ENCODE results near the gene GDF15. TPM values are rescaled to one million over a fixed set of nuclear protein-coding genes. Genes with fewer than 3 reads are reported as not detected.
A peak's percentile ranks its signal among the peaks of the same experiment; 100 is the strongest.

Gene GDF15
- total RNA-seq, 2 experiments from 2014 or later: not detected

GRCh38 chr19:18415178-18415867, 29.4 kb downstream of the GDF15 start:
- no peak for ATAC-seq
- no peak for DNase-seq

GRCh38 chr19:18416778-18417249, 30.9 kb downstream of the GDF15 start:
- H3K4me1 Mint-ChIP-seq (ENCODE audit: low read depth): peaks cover 68% of the 10 kb centered on the region
- peaks cover 1% of the 10 kb centered on the region for H3K27me3 Mint-ChIP-seq (ENCODE audit: low read depth)
- ChIA-PET CTCF (interaction anchor here (0.7 to 9.3 kb wide), 9 partner anchors 28 to 224 kb away, joined by 3 to 110 read pairs (median 5); partner anchors contain the start of genes GDF15, JUND, LSM4 and MPV17L2), POLR2A (interaction anchor here (0.5 to 5.6 kb wide), 7 partner anchors 12 to 137 kb away, joined by 3 to 61 read pairs (median 5); partner anchors contain the start of gene JUND)
- ATAC-seq (peak; percentile 32), DNase-seq (peak; percentile 86)
- H3K27ac Mint-ChIP-seq: peak overlapping the region; percentile 86
- no peaks in the 10 kb centered on the region for H3K9me3 Mint-ChIP-seq (ENCODE audit: insufficient read depth)
- H3K36me3 Mint-ChIP-seq (ENCODE audit: low read depth): peaks cover 12% of the 10 kb centered on the region
- H3K4me3 Mint-ChIP-seq: peak overlapping the region; percentile 67

More at GRCh38 chr19:18415178-18415867, 29.4 kb downstream of the GDF15 start:
- Mint-ChIP-seq H3K27ac (peak overlapping the region; percentile 86), H3K27me3 (ENCODE audit: low read depth) (peaks cover 5% of the 10 kb centered on the region), H3K4me1 (ENCODE audit: low read depth) (peaks cover 60% of the 10 kb centered on the region), H3K4me3 (peak overlapping the region; percentile 67), H3K36me3 (ENCODE audit: low read depth) (peaks cover 2% of the 10 kb centered on the region), H3K9me3 (ENCODE audit: insufficient read depth) (no peaks in the 10 kb centered on the region)
- POLR2A ChIA-PET: interaction anchor here (0.8 to 6.9 kb wide), 4 partner anchors 10 to 135 kb away, joined by 3 to 50 read pairs (median 6); partner anchors contain the start of gene JUND
- CTCF ChIA-PET: interaction anchor here (0.6 to 9.3 kb wide), 9 partner anchors 17 to 223 kb away, joined by 3 to 122 read pairs (median 8); partner anchors contain the start of genes GDF15, JUND and MPV17L2

DNA sequence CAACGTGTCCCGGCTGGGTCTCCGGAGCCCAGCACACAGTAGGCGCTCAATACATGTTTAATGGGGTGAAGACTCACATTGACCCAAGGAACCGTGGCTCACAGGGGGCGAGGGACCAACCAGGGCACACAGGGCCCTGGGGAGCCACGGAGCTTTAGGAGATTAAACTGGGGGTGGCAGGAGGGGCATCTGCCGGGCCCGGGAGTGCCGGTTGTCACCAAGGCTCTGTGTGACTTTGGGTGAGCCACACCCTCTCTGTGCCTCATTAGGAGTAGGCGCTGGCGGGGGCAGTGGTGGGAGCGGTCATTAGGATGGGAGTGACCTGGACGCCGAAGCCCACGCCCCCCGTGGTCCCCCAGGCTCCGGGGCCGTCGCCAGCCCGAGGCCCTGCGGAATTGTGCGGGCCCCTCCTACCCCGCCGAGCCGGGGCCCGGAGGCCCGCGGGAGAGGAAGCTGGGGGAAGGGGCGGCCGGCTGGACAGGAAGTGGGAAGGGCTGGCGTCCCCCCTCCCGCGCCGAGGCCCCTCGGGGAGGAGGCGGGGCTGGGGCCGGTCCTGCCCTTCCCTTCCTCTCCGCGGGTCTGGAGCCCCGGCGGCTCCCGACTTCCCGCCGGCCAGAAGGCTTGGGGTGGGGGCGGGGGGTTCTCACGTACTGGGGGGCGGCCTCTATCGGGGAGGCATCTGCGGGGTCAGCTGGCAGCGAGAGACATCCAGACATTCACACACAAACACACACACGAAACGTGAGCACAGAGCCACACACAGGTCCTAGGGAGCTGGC, 31.5 kb downstream of the GDF15 start:
- CTCF ChIA-PET: interaction anchor here (0.7 to 9.3 kb wide), 8 partner anchors 29 to 225 kb away, joined by 3 to 110 read pairs (median 7); partner anchors contain the start of genes JUND, LSM4 and MPV17L2
- POLR2A ChIA-PET: interaction anchor here (0.6 to 5.6 kb wide), 7 partner anchors 11 to 180 kb away, joined by 4 to 61 read pairs (median 5); partner anchors contain the start of genes JUND and LSM4
- DNase-seq (peak; percentile 61), ATAC-seq (peak; percentile 9)
- peak overlapping the region; percentile 74 for H3K4me3 Mint-ChIP-seq
- H3K9me3 Mint-ChIP-seq (ENCODE audit: insufficient read depth): no peaks in the 10 kb centered on the region
- peaks cover 74% of the 10 kb centered on the region for H3K4me1 Mint-ChIP-seq (ENCODE audit: low read depth)
- H3K27ac Mint-ChIP-seq: peak overlapping the region; percentile 94
- no peaks in the 10 kb centered on the region for H3K27me3 Mint-ChIP-seq (ENCODE audit: low read depth)
- H3K36me3 Mint-ChIP-seq (ENCODE audit: low read depth): peaks cover 15% of the 10 kb centered on the region

- Mint-ChIP-seq H3K27me3 (ENCODE audit: low read depth) (no peaks in the 10 kb centered on the region), H3K4me1 (ENCODE audit: low read depth) (peaks cover 76% of the 10 kb centered on the region), H3K36me3 (ENCODE audit: low read depth) (peaks cover 22% of the 10 kb centered on the region), H3K4me3 (peak overlapping the region; percentile 74), H3K27ac (peak overlapping the region; percentile 94), H3K9me3 (ENCODE audit: insufficient read depth) (no peaks in the 10 kb centered on the region)
- POLR2A ChIA-PET: interaction anchor here (0.6 to 5.6 kb wide), 6 partner anchors 11 to 414 kb away, joined by 4 to 61 read pairs (median 5); partner anchors contain the start of genes JUND, LSM4 and UPF1
- CTCF ChIA-PET: interaction anchor here (1.8 to 9.3 kb wide), 4 partner anchors 29 to 138 kb away, joined by 6 to 110 read pairs (median 8); partner anchors contain the start of gene JUND
- no peak for ATAC-seq
- no peak for DNase-seq
These were observed 32.1 kb downstream of the GDF15 start for GRCh38 chr19:18418029-18418482.

DNA sequence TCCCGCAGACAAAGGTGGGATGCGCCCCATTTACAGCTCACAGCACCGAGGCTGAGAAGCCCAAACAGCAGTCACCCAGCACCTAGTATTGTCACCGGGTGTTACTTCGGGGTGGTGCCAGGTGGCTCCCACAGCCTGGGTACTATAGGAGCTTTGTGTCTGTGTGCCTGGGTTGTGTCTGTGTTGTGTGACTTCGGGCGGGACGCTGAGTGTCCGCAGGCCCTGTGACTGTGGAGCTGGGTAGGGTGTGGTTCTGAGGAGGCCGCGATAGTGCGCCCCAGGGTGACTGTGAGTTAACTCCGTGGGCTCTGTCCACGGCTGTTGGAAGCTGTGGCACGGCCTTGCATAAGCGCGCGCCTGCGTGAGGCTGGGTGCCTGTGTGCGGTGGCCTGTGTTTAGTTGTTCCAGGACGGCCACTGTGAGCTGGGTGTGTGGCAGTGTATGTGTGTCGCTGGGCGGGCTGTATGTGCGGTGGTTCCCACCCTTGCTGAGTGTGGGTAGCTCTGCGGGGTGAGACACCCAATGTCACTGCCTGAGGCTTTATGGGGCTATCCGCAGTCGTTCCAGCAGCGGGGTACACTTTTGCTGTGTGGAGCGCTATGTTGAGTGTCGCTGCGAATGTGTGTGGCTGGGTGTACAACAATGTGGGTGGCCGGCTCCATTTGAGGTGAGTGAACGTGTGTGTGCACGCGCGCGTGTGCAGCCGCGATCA, 32.7 kb downstream of the GDF15 start:
- Mint-ChIP-seq H3K4me1 (ENCODE audit: low read depth) (peaks cover 82% of the 10 kb centered on the region), H3K27me3 (ENCODE audit: low read depth) (no peaks in the 10 kb centered on the region), H3K9me3 (ENCODE audit: insufficient read depth) (no peaks in the 10 kb centered on the region), H3K36me3 (ENCODE audit: low read depth) (peaks cover 25% of the 10 kb centered on the region), H3K4me3 (peak overlapping the region; percentile 74), H3K27ac (peak overlapping the region; percentile 94)
- ChIA-PET CTCF (interaction anchor here (0.9 to 2.6 kb wide), 8 partner anchors 10 to 428 kb away, joined by 3 to 18 read pairs (median 6); no protein-coding TSS in a partner anchor), POLR2A (interaction anchor here (0.6 to 5.6 kb wide), 6 partner anchors 13 to 471 kb away, joined by 3 to 61 read pairs (median 4); partner anchors contain the start of genes FKBP8, JUND, LSM4 and UPF1)
- ATAC-seq: peak; percentile 27
- DNase-seq: peak; percentile 59

- H3K4me3 Mint-ChIP-seq: peak within 1 kb of the TSS; percentile 93
- CTCF ChIA-PET: interaction anchor here (0.9 to 2.6 kb wide), 8 partner anchors 10 to 428 kb away, joined by 3 to 18 read pairs (median 6); no protein-coding TSS in a partner anchor
These were observed 33.3 kb downstream of the GDF15 start, which contains the start of gene SSBP4 for GRCh38 chr19:18419195-18419698. SSBP4 (plus strand) TSS chr19:18419398; CDS start chr19:18419649, 251 bp downstream.

DNA sequence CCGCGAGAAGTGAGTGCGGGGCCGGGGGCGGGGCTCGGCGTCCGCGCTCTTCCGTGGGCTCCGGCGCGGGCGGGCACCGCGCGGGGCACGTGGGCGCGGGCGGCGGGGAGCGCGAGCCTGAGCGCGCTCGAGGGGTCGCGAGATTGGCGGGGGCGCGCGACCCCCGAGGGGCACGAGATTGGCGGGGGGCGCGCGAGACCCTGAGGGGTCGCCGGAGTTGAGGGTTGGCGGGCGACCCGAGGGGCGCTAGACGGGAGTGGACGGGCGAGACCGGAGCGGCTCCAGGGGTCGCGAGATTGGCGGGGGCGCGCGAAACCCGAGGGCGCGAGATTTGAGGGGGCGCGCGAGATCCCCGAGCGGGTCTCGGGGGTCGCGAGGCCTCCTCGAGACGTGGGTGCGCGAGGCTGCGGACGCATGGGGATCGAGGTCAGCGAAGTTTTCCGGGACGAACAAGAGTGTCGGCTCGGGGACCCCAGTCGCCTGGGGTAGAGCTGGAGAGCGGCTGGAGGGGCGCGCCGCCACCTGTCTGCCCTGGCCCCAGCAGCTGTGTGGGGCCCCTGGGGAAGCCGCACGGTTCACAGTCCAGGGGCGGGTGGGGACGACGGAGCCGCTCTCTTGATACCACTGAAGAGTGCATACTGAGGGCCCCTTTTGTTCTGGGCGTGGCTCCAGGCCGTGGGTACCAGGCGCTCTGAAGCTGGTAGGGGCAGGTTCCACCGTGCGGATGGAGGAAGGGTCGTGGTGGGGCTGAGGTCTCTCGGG, 33.9 kb downstream of the GDF15 start:
- peak; percentile 28 for ATAC-seq
- Mint-ChIP-seq H3K36me3 (ENCODE audit: low read depth) (peaks cover 28% of the 10 kb centered on the region), H3K27ac (peak overlapping the region; percentile 85), H3K4me1 (ENCODE audit: low read depth) (peaks cover 82% of the 10 kb centered on the region), H3K4me3 (peak overlapping the region; percentile 93), H3K9me3 (ENCODE audit: insufficient read depth) (no peaks in the 10 kb centered on the region), H3K27me3 (ENCODE audit: low read depth) (no peaks in the 10 kb centered on the region)
- ChIA-PET CTCF (interaction anchor here (0.7 to 2.6 kb wide), 10 partner anchors 9 to 427 kb away, joined by 3 to 18 read pairs (median 6); partner anchors contain the start of gene LSM4), POLR2A (interaction anchor here (0.9 to 5.6 kb wide), 5 partner anchors 9 to 140 kb away, joined by 3 to 61 read pairs (median 4); partner anchors contain the start of genes FKBP8, JUND and LSM4)
- DNase-seq: peak; percentile 71

More at GRCh38 chr19:18419195-18419698, 33.3 kb downstream of the GDF15 start, which contains the start of gene SSBP4:
- ATAC-seq (peak; percentile 42), DNase-seq (peak; percentile 76)
- POLR2A ChIA-PET: interaction anchor here (0.6 to 5.6 kb wide), 6 partner anchors 12 to 470 kb away, joined by 3 to 61 read pairs (median 4); partner anchors contain the start of genes FKBP8, JUND, LSM4 and UPF1
- Mint-ChIP-seq H3K4me1 (ENCODE audit: low read depth) (peaks cover 83% of the 10 kb centered on the region), H3K27ac (peak within 1 kb of the TSS; percentile 94), H3K27me3 (ENCODE audit: low read depth) (no peaks in the 10 kb centered on the region), H3K36me3 (ENCODE audit: low read depth) (peaks cover 28% of the 10 kb centered on the region), H3K9me3 (ENCODE audit: insufficient read depth) (no peaks in the 10 kb centered on the region)

- DNase-seq: no peak
- no peak for ATAC-seq
- POLR2A ChIA-PET: interaction anchor here (1.2 to 5.6 kb wide), 2 partner anchors 16 to 141 kb away, joined by 3 to 61 read pairs; partner anchors contain the start of gene JUND
- Mint-ChIP-seq H3K27ac (peak overlapping the region; percentile 85), H3K36me3 (ENCODE audit: low read depth) (peaks cover 30% of the 10 kb centered on the region), H3K4me1 (ENCODE audit: low read depth) (peaks cover 81% of the 10 kb centered on the region), H3K9me3 (ENCODE audit: insufficient read depth) (no peaks in the 10 kb centered on the region), H3K4me3 (peak overlapping the region; percentile 93), H3K27me3 (ENCODE audit: low read depth) (no peaks in the 10 kb centered on the region)
- CTCF ChIA-PET: interaction anchor here (1.5 to 2.6 kb wide), 6 partner anchors 10 to 426 kb away, joined by 4 to 18 read pairs (median 6); no protein-coding TSS in a partner anchor
These were observed 35.0 kb downstream of the GDF15 start for GRCh38 chr19:18420930-18421329.

DNA sequence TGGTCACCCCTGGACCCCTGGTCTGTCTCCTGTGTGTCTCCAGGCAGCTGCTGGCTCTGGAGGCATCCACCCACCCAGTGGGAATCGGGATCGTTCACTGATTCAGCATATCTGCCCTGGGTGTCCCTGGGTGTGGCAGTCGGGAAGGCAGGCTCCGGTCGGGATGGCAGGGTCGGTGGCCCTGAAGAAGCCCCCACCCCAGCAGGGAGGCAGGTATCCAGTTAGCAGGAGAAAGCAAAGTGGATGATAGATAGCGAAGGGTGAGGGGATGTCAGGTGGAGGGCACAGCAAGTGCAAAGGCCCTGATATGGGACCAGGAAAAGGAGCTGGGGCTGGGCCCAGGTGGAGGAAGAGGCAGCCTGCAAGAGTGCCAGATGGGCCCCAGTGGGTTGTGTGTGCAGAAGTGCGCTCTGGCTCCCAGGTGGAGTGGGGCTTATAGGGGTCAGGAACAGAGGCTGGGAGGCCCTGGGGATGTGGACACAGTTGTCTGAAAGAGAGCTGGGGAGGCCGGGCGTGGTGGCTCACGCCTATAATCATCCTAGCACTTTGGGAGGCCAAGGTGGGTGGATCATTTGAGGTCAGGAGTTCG, 35.5 kb downstream of the GDF15 start:
- Mint-ChIP-seq H3K4me1 (ENCODE audit: low read depth) (peaks cover 78% of the 10 kb centered on the region), H3K36me3 (ENCODE audit: low read depth) (peaks cover 31% of the 10 kb centered on the region), H3K9me3 (ENCODE audit: insufficient read depth) (no peaks in the 10 kb centered on the region), H3K4me3 (peak overlapping the region; percentile 93), H3K27me3 (ENCODE audit: low read depth) (no peaks in the 10 kb centered on the region), H3K27ac (peak overlapping the region; percentile 85)
- no peak for ATAC-seq
- ChIA-PET CTCF (interaction anchor here (1.5 to 2.3 kb wide), 6 partner anchors 10 to 425 kb away, joined by 4 to 8 read pairs (median 6); no protein-coding TSS in a partner anchor), POLR2A (interaction anchor here (2.2 to 5.6 kb wide), 2 partner anchors 140 to 142 kb away, joined by 7 to 61 read pairs; partner anchors contain the start of gene JUND)
- DNase-seq: no peak
